Renal cortex interstitium (tissue), 11 donors: ENCODE measurements around the gene MCM7. TPM values are rescaled to one million over a fixed set of nuclear protein-coding genes. Genes with fewer than 3 reads are reported as not detected.

Experiments used
- DNase-seq, 11 donors: peaks; one replicate each; pipeline ENCODE4 v3.0.0-alpha.2; 2013; ENCODE audit warnings: low read depth in 9 of 11, low spot score in 4 of 11; ENCODE audit errors: extremely low read depth in 1 of 11
- polyA plus RNA-seq, 3 donors: library from polyadenylated mRNA; unstranded; fragments of 120-200 nt; gene quantifications; one replicate each; pipeline ENCODE4 v1.2.1, GENCODE V29; 2013; ENCODE audit not compliant: insufficient read length in 3 of 3

The MCM7 gene
- polyA plus RNA-seq, 3 donors = 141 to 173 (median 162) TPM

GRCh38 chr7:100105534-100105933 is 4.3 kb upstream of the MCM7 start:
- no peak for DNase-seq

DNA sequence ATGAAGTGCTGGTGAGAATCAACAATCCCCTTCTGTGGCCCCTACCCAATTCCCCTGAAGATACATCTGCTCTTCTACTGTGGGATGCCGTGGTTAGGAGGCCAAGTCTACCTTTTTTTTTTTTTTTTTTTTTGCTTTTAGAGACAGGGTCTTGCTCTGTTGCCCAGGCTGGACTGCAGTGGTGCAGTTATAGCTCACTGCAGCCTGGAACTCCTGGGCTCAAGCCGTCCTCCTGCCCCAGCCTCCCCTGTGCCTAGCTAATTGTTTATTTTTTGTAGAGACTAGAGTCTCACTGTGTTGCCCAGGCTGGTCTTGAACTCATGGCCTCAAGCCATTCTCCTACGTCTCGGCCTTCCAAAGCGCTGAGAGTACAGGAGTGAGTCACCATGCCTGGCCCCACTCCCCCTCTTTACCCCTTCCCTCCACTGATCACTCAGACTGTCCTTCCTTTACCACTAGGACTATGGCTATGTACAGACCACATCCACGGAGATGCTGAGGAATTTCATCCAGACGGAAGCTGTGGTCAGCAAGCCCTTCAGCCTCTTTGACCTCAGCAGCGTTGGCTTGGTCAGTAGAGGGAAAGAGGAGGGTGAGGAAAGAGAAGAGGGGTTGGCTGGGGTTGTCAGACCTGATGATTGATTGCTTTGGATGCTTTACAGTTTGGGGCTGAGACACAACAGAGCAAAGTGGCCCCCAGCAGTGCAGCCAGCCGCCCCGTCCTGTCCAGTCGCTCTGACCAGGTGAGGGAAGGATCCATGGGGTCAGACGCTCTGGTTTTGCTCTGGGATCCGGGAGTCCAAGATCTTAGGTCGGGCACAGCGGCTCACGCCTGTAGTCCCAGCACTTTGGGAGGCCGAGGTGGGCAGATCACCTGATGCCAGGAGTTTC is 2.0 kb upstream of the MCM7 start:
- DNase-seq = no peak

DNA sequence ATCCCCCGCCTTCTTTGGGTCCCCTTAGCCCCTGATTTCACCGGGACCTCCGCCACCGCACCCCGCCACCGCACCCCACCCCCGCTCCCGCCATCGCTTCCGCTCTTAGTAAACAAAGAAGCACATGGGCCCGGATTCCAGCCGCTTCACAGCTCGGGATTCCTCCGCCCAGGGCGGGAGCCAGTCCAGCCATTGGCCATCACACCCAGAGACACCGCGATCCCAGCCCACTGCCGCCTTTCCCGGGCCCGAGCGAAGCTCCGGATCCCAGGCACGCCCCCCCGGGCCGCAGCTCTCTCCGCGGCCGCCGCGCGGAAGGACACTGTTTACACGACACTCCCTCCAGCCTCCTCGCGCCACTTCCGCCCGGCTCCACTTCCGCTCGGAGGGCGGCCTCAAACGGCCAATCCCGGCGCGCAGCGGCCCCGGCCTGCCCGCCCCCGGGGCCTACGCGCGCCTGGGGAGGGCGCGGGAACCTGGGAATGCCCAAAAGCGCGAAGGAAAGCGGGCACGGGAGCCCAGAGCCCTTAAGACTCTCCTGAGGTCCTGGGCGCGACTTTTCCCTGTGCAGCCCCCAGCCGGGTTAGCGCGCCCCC is 679 bp downstream of the MCM7 start:
- peak; percentile 88 to 96 (median 93) for DNase-seq

DNA sequence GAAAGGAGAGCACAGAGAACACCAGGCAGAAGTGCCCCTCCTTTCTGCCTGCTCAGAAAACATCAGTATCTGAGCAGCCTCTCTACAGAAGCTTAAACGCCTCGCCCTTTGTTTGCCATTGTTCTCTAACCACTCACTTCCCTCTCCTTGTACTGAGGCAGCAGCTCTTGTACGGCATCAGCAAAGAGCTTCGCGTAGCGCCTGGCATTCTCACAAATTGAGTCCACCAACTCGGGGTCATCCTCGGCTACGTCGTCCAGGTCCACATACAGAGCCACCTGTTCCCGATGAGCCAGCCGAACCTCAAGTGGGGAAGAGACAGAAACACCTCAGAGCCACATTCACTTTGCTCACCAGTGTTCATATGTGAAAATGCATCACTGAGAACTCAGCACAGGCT is 1.7 kb downstream of the MCM7 start:
- DNase-seq = no peak

GRCh38 chr7:100098913-100099312 is 2.3 kb downstream of the MCM7 start:
- no peak for DNase-seq

- no peak for DNase-seq
Observed at GRCh38 chr7:100095704-100096103, 5.5 kb downstream of the MCM7 start.

DNA sequence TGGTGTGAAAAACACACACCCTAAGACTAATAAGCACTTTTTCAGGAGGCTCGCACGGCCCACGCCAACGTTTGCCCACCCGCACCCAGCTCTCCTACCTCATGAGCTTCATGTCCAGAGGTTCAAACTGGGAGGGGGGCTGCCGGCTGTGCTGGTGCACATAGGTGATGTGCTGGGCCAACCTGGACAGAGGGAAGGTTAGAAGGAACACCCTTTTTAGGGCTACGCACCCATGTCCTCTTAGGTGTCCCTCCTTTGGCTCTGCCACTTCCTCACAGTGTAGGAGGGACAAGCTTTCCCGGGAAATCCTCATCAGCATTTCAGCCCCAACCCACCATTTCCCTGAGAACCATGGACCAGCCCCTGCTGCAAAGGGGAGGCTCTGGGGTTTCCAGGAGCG is 5.9 kb downstream of the MCM7 start:
- DNase-seq = no peak

- no peak for DNase-seq
Observed at GRCh38 chr7:100093925-100094486, 7.2 kb downstream of the MCM7 start.

DNA sequence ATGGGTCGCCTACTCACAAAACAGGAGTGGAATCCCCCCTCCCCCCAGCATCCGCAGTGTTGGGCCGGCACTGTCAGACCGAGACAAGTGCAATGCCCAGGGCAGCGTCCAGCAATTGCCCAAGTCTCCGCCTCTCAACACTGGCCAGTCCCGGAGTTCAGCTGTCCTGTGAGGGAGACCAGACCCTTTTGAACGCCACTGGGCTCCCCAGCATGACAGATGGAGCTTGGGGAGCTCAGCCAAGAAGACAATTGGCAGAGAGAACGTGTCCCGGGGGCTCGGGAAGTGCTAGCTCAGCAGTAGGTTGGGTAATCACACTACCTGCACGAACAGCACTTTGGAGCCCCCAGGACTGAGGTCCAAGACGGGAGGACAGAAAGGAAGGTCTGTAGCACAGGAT is 7.7 kb downstream of the MCM7 start:
- DNase-seq = no peak

DNA sequence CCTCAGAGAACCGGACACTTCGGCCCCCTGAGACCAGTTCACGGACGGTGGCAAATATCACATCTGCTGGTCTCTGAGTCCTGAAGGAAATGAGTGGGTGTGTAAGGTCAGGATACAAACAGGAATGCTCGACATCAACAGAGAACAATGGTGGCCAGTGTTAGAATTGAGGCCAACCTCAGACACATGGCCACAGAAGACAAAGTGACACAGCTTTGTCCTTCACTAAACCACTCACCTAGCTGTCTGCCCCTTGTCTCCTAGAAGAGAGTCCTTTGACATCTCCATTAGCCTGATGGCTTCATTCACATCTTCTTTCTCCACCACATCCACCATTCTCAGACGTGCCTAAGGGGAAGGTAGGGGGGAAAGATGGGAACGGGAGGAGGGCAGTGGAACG is 8.1 kb downstream of the MCM7 start:
- DNase-seq = no peak

GRCh38 chr7:100091411-100092181 is 9.6 kb downstream of the MCM7 start:
- no peak for DNase-seq

DNA sequence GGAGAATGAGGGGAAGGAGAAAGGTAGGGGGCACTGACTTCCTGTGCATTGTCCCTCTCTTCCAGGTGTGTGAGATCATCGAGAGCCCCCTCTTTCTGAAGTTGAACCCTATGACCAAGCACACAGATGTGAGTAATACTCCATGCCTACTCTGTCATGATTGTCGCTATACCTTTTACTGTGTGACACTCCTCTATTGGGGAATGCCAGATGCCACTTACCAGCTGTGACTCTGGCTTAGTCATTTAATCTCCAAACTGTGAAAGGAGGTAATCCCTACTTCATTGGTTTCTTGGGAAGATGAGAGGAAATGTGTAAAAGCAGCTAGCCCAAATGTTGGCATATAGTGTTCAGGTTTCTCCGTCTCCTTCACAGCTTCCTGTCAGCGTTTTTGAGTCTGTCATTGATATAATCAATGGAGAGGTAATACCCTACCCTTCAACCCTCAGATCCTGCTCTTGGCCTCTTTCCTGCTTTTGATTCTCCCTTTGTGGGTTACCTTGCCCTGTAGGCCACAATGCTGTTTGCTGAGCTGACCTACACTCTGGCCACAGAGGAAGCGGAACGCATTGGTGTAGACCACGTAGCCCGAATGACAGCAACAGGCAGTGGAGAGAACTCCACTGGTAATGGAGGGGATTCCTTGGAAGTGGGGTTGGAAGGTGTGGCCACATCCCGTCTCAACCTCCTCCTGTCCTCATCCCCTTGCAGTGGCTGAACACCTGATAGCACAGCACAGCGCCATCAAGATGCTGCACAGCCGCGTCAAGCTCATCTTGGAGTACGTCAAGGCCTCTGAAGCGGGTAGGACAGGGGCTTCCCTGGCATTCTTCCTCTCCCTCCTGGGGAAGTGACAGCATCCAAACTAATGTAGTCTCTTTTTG is 10.4 kb downstream of the MCM7 start:
- DNase-seq = no peak

DNA sequence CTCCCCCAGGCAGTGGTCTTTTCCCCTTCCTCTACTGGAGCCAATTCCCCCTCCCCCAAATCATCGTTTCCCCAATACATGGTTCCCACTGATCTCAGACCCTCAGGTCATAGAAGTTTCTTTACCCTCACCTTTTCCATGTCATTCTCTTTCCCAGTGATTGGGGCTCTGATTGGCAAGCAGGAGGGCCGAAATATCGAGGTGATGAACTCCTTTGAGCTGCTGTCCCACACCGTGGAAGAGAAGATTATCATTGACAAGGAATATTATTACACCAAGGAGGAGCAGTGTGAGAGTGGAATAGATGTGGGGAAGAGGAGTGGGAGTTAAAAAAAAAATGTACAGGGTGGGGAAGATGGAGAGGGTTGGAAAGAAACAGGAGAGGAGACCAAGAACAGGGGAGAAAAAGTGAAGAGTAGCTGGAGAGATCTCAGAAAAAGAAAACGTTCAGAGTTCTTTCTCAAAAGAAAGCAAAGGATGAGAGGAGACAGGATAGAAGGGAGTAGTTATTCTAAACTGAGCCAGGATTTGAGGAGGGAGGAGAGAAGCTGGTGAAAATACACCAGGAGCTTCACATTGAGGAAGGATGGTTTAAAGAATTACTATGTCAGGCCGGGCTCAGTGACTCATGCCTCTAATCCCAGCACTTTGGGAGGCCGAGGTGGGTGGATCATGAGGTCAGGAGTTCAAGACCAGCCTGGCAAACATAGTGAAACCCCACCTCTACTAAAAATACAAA is 11.6 kb downstream of the MCM7 start:
- DNase-seq = no peak

DNA sequence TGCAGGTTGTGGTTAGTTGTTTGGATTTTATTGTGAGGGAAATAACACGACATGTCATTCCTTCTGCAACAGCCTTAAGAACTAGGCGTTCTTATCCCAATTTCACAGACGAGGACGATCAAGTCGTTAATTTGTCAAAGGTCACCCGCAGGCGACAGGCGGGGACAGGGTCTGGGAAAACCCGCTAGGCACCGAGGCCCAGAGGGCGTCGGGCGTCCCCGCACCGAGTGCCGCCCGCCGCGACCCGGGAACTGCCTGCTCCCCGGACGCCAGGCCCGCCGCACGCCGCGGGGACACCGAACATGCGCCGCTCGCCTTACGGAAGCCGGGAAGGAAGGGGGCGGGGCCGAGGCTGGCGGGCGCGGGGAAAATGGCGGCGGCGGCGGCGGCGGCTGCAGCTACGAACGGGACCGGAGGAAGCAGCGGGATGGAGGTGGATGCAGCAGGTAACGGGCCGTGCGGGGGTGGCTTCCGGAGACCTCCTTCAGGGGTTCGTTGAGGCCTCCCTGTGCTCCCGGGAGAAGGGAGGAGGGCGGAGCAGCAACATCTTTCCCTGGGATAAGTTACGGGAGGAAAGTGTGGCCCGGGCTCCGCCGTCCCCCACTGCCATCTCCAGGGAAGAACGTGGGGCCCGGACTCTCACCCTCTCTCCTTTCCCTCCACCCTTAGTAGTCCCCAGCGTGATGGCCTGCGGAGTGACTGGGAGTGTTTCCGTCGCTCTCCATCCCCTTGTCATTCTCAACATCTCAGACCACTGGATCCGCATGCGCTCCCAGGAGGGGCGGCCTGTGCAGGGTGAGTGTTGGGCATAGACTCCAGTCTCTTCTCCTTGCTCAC is 12.4 kb downstream of the MCM7 start, which contains the start of gene COPS6:
COPS6 (plus strand) TSS at position 349 of the 837 bp plus-strand sequence; CDS start at position 371, 22 bp downstream.
- peak in 8 of 11 donors; percentile 52 to 81 (median 76) for DNase-seq

GRCh38 chr7:100088095-100088620 is 13.0 kb downstream of the MCM7 start:
- no peak for DNase-seq

- DNase-seq = peak in 4 of 11 donors; percentile 35 to 65 (median 51)
Observed at GRCh38 chr7:100087055-100087750, 14.0 kb downstream of the MCM7 start.
